Measurements from ENCODE around the gene ARRDC5.
"Not testable (repeated sequence)": the region's sequence is repeated elsewhere in the genome, so short reads cannot be mapped to it uniquely, and the experiment has no call there.

The ARRDC5 gene

GRCh38 chr19:4909897-4910593 is 7.3 kb upstream of the ARRDC5 start:
- DNase-seq: peak; percentile 83 to 94

GRCh38 chr19:4909156-4909896 is 6.6 kb upstream of the ARRDC5 start, which contains the start of gene UHRF1:
UHRF1 (plus strand) TSS chr19:4909501; CDS start chr19:4910886, 1,385 bp downstream.
- no peak for DNase-seq

- no peak for DNase-seq
These were observed 6.1 kb upstream of the ARRDC5 start for GRCh38 chr19:4908781-4909155.

GRCh38 chr19:4908360-4908759 is 5.7 kb upstream of the ARRDC5 start:
- DNase-seq: no peak

- no peak for DNase-seq
These were observed 4.3 kb upstream of the ARRDC5 start for GRCh38 chr19:4906963-4907362.

GRCh38 chr19:4904481-4904880 is 1.8 kb upstream of the ARRDC5 start:
- no peak for DNase-seq

GRCh38 chr19:4900879-4901278 is 1.8 kb downstream of the ARRDC5 start:
- DNase-seq: not testable (repeated sequence)

GRCh38 chr19:4897146-4897545 is 5.5 kb downstream of the ARRDC5 start:
- no peak for DNase-seq

- DNase-seq: peak; percentile 22
These were observed 6.3 kb downstream of the ARRDC5 start for GRCh38 chr19:4896372-4896771.

- DNase-seq: not testable (repeated sequence)
These were observed 9.7 kb downstream of the ARRDC5 start for GRCh38 chr19:4892962-4893361.

GRCh38 chr19:4891066-4891465 is 11.6 kb downstream of the ARRDC5 start:
- DNase-seq: no peak

GRCh38 chr19:4889034-4889815 is 13.5 kb downstream of the ARRDC5 start:
- DNase-seq: no peak

GRCh38 chr19:4887803-4888202 is 14.9 kb downstream of the ARRDC5 start:
- not testable (repeated sequence) for DNase-seq

- DNase-seq: not testable (repeated sequence)
These were observed 17.7 kb downstream of the ARRDC5 start for GRCh38 chr19:4884993-4885392.

GRCh38 chr19:4882874-4883273 is 19.8 kb downstream of the ARRDC5 start:
- not testable (repeated sequence) for DNase-seq

- DNase-seq: no peak
These were observed 23.7 kb downstream of the ARRDC5 start for GRCh38 chr19:4879041-4879440.

- no peak for DNase-seq
These were observed 24.2 kb downstream of the ARRDC5 start for GRCh38 chr19:4878491-4878968.

- no peak for DNase-seq
These were observed 24.8 kb downstream of the ARRDC5 start for GRCh38 chr19:4877753-4878490.

- DNase-seq: no peak
These were observed 28.8 kb downstream of the ARRDC5 start for GRCh38 chr19:4873930-4874329.

- no peak for DNase-seq
These were observed 31.0 kb downstream of the ARRDC5 start for GRCh38 chr19:4871711-4872110.

- DNase-seq: peak; percentile 85 to 91
These were observed 32.5 kb downstream of the ARRDC5 start for GRCh38 chr19:4870025-4870700.

GRCh38 chr19:4868286-4868834 is 34.3 kb downstream of the ARRDC5 start:
- no peak for DNase-seq
